H1 (cell line): Measurements from ENCODE around the gene PDZD4. TPM values are rescaled to one million over a fixed set of nuclear protein-coding genes. Genes with fewer than 3 reads are reported as not detected.

ENCODE experiments used
- CTCF ChIA-PET: fragments of 300-600 bp; sonication (Branson Sonifier 250); formaldehyde crosslinking; loops from one replicate; lab custom pipeline; 2021; ENCODE audit not compliant: partially characterized antibody; lab: Charles Lee
- POLR2A ChIA-PET: fragments of 300-600 bp; sonication (Branson Sonifier 250); formaldehyde crosslinking; loops from one replicate; lab custom pipeline; 2021; ENCODE audit warnings: inconsistent platforms; ENCODE audit not compliant: partially characterized antibody; lab: Charles Lee
- DNase-seq, 2 experiments: peaks; one replicate each; pipeline versions ENCODE4 v3.0.0 to v3.0.0-alpha.2; 2010 to 2022; ENCODE audit warnings: low spot score in 2 of 2, low read depth in 1 of 2, mixed read lengths in 1 of 2
- FAIRE-seq: peaks from 2 replicates; lab custom pipeline; 2011; peaks lifted over from hg19 to GRCh38; lab: Jason Lieb, UNC
- H2AFZ ChIP-seq: 2 replicates; pipeline ENCODE4 v1.8.1; 2012; ENCODE audit warnings: low read length, inconsistent platforms
- H2AK5ac ChIP-seq: 2 replicates; pipeline ENCODE4 v1.6.1; 2013; ENCODE audit warnings: low read depth, low read length
- H2BK120ac ChIP-seq: replicated peaks from 2 replicates; pipeline ENCODE3; 2013; ENCODE audit warnings: low read depth, low read length, inconsistent platforms
- H2BK12ac ChIP-seq: 2 replicates; pipeline ENCODE4 v1.6.1; 2013; ENCODE audit warnings: low read depth, low read length
- H2BK15ac ChIP-seq: 2 replicates; pipeline ENCODE4 v1.6.1; 2013; ENCODE audit warnings: low read length
- H2BK20ac ChIP-seq: 2 replicates; pipeline ENCODE4 v1.6.1; 2013; ENCODE audit warnings: low read length
- H2BK5ac ChIP-seq: 2 replicates; pipeline ENCODE4 v1.6.1; 2013; ENCODE audit warnings: low read depth, low read length
- H3K14ac ChIP-seq: 2 replicates; pipeline ENCODE4 v1.6.1; 2013; ENCODE audit warnings: inconsistent platforms; ENCODE audit not compliant: insufficient read length
- H3K18ac ChIP-seq: 2 replicates; pipeline ENCODE4 v1.6.1; 2013; ENCODE audit warnings: low read length; ENCODE audit errors: extremely low read depth
- H3K23ac ChIP-seq: 2 replicates; pipeline ENCODE4 v1.6.1; 2013; ENCODE audit warnings: inconsistent platforms; ENCODE audit not compliant: insufficient read length
- H3K23me2 ChIP-seq: 2 replicates; pipeline ENCODE4 v1.6.1; 2013; ENCODE audit warnings: low read depth, low read length
- H3K27ac ChIP-seq: 2 replicates; pipeline ENCODE4 v1.6.1; 2011; ENCODE audit warnings: low read depth, low read length, inconsistent platforms
- H3K27me3 ChIP-seq, 4 experiments: replicated peaks in 1 of 4; 1 replicate in 1 of 4; 2 replicates in 3 of 4; pipeline versions ENCODE4 v1.6.1 to v1.8.1; 2011 to 2013; ENCODE audit warnings: low read length in 3 of 4, mild to moderate bottlenecking in 3 of 4, inconsistent platforms in 2 of 4, mixed read lengths in 2 of 4, moderate library complexity in 1 of 4; ENCODE audit not compliant: control insufficient read depth in 3 of 4, insufficient read depth in 3 of 4; ENCODE audit errors: extremely low read depth in 1 of 4
- H3K36me3 ChIP-seq, 4 experiments: 2 replicates each; pipeline versions ENCODE4 v1.6.1 to v1.8.1; 2011 to 2013; ENCODE audit warnings: mild to moderate bottlenecking in 4 of 4, low read length in 3 of 4, moderate library complexity in 2 of 4, control low read depth in 1 of 4, inconsistent platforms in 1 of 4; ENCODE audit not compliant: insufficient read depth in 4 of 4, control insufficient read depth in 2 of 4
- H3K4ac ChIP-seq: replicated peaks from 2 replicates; pipeline ENCODE3; 2013; ENCODE audit warnings: low read length, low read depth, mixed read lengths, inconsistent platforms; ENCODE audit not compliant: insufficient read length
- H3K4me1 ChIP-seq, 4 experiments: replicated peaks in 1 of 4; 1 replicate in 1 of 4; 2 replicates in 3 of 4; pipeline versions ENCODE4 v1.6.1 to v1.8.1; 2011 to 2013; ENCODE audit warnings: low read length in 3 of 4, inconsistent platforms in 2 of 4, mixed read lengths in 1 of 4; ENCODE audit not compliant: insufficient read depth in 4 of 4, control insufficient read depth in 3 of 4
- H3K4me2 ChIP-seq, 2 experiments: 2 replicates each; pipeline versions ENCODE4 v1.6.1 to v1.8.1; 2011 to 2013; ENCODE audit warnings: low read depth in 2 of 2, low read length in 2 of 2, control low read depth in 1 of 2, inconsistent platforms in 1 of 2, mild to moderate bottlenecking in 1 of 2; ENCODE audit not compliant: insufficient read depth in 1 of 2
- H3K4me3 ChIP-seq, 4 experiments: fragments of 200-600, 300-600 bp in 1 of 4; sonication (generic), shearing (Covaris generic), sonication (Bioruptor Twin) in 1 of 4; 2 replicates each; pipeline versions ENCODE4 v1.5.1 to v1.8.1; 2011 to 2016; ENCODE audit warnings: low read length in 4 of 4, low read depth in 3 of 4, control low read depth in 2 of 4, inconsistent platforms in 2 of 4, mild to moderate bottlenecking in 2 of 4, mixed read lengths in 1 of 4, moderate library complexity in 1 of 4; ENCODE audit not compliant: insufficient read depth in 2 of 4; ENCODE audit errors: extremely low read depth in 1 of 4
- H3K56ac ChIP-seq: replicated peaks from 2 replicates; pipeline ENCODE3; 2013; ENCODE audit warnings: low read depth, mild to moderate bottlenecking, mixed read lengths, low read length, inconsistent platforms; ENCODE audit not compliant: insufficient read length
- H3K79me1 ChIP-seq: 2 replicates; pipeline ENCODE4 v1.6.1; 2013; ENCODE audit warnings: low read depth, low read length, control low read depth
- H3K79me2 ChIP-seq, 2 experiments: 2 replicates each; pipeline versions ENCODE4 v1.6.1 to v1.8.1; 2012 to 2013; ENCODE audit warnings: low read length in 2 of 2, mild to moderate bottlenecking in 2 of 2, inconsistent platforms in 1 of 2; ENCODE audit not compliant: insufficient read depth in 2 of 2, control insufficient read depth in 1 of 2
- H3K9ac ChIP-seq, 4 experiments: replicated peaks in 1 of 4; 1 replicate in 1 of 4; 2 replicates in 3 of 4; pipeline versions ENCODE4 v1.6.1 to v1.8.1; 2011 to 2013; ENCODE audit warnings: low read depth in 3 of 4, low read length in 3 of 4, control low read depth in 2 of 4, mild to moderate bottlenecking in 2 of 4, moderate library complexity in 2 of 4, inconsistent platforms in 1 of 4; ENCODE audit errors: extremely low read depth in 1 of 4
- H3K9me3 ChIP-seq, 2 experiments: 2 replicates each; pipeline versions ENCODE4 v1.6.1 to v1.8.1; 2012 to 2013; ENCODE audit warnings: mild to moderate bottlenecking in 2 of 2, moderate library complexity in 2 of 2, control low read depth in 1 of 2, inconsistent platforms in 1 of 2, low read depth in 1 of 2, low read length in 1 of 2, mixed read lengths in 1 of 2; ENCODE audit not compliant: insufficient read depth in 2 of 2
- H4K20me1 ChIP-seq, 2 experiments: replicated peaks in 1 of 2; 2 replicates each; pipeline versions ENCODE3 to v1.8.1; 2011 to 2013; ENCODE audit warnings: inconsistent platforms in 2 of 2, low read length in 2 of 2, mild to moderate bottlenecking in 1 of 2; ENCODE audit not compliant: insufficient read depth in 2 of 2, control insufficient read depth in 1 of 2
- H4K5ac ChIP-seq: 2 replicates; pipeline ENCODE4 v1.6.1; 2013; ENCODE audit warnings: low read length, low read depth, mixed read lengths, inconsistent platforms; ENCODE audit not compliant: insufficient read length
- H4K8ac ChIP-seq: 2 replicates; pipeline ENCODE4 v1.8.0; 2013; ENCODE audit warnings: mild to moderate bottlenecking, moderate library complexity, low read length, inconsistent platforms; ENCODE audit not compliant: insufficient read depth; ENCODE audit errors: extremely low read depth
- H4K91ac ChIP-seq: replicated peaks from 2 replicates; pipeline ENCODE3; 2013; ENCODE audit warnings: low read length, mixed read lengths, inconsistent platforms; ENCODE audit not compliant: insufficient read length
- ATF3 ChIP-seq: IDR thresholded peaks from 2 replicates; pipeline ENCODE4 v1.6.1; 2011; ENCODE audit warnings: low read depth, mild to moderate bottlenecking, low read length; ENCODE audit not compliant: insufficient read depth
- BCL11A ChIP-seq, 2 experiments: IDR thresholded peaks; one replicate each; pipeline ENCODE4 v1.6.1; 2011; ENCODE audit warnings: low read depth in 2 of 2, low read length in 2 of 2, mild to moderate bottlenecking in 2 of 2
- CTBP2 ChIP-seq: IDR thresholded peaks from 2 replicates; pipeline ENCODE4 v1.7.0; 2011; ENCODE audit warnings: borderline replicate concordance, mild to moderate bottlenecking, moderate library complexity, mixed read lengths, low read length; ENCODE audit not compliant: insufficient read depth, insufficient read length
- EP300 ChIP-seq, 2 experiments: IDR thresholded peaks; 1 replicate in 1 of 2; 2 replicates in 1 of 2; pipeline ENCODE4 v1.6.1; 2011 to 2012; ENCODE audit warnings: low read depth in 2 of 2, low read length in 2 of 2, mild to moderate bottlenecking in 2 of 2, borderline replicate concordance in 1 of 2, inconsistent platforms in 1 of 2, moderate library complexity in 1 of 2
- GTF2F1 ChIP-seq: IDR thresholded peaks from 2 replicates; pipeline ENCODE4 v1.6.1; 2012; ENCODE audit warnings: low read depth, low read length, improper control_type of control experiment, borderline replicate concordance
- HDAC2 ChIP-seq, 2 experiments: fragments of 300-600 bp in 1 of 2; sonication (generic) in 1 of 2; IDR thresholded peaks; 2 replicates each; pipeline ENCODE4 v1.6.1; 2011 to 2012; ENCODE audit warnings: low read depth in 2 of 2, low read length in 2 of 2, mild to moderate bottlenecking in 2 of 2, moderate library complexity in 2 of 2, borderline replicate concordance in 1 of 2, inconsistent platforms in 1 of 2
- POLR2AphosphoS5 ChIP-seq: IDR thresholded peaks from 2 replicates; pipeline ENCODE4 v1.6.1; 2011; ENCODE audit warnings: low read depth, low read length
- POU5F1 ChIP-seq: IDR thresholded peaks from 2 replicates; pipeline ENCODE4 v1.6.1; 2011; ENCODE audit warnings: low read depth, mild to moderate bottlenecking, low read length, moderate library complexity
- RAD21 ChIP-seq, 2 experiments: IDR thresholded peaks in 1 of 2; conservative IDR thresholded peaks in 1 of 2; 2 replicates each; pipeline ENCODE4 v1.6.1; 2011; ENCODE audit warnings: low read depth in 2 of 2, low read length in 2 of 2, improper control_type of control experiment in 1 of 2, inconsistent platforms in 1 of 2, mild to moderate bottlenecking in 1 of 2, moderate library complexity in 1 of 2
- SP2 ChIP-seq: IDR thresholded peaks from 2 replicates; pipeline ENCODE4 v1.6.1; 2012; ENCODE audit warnings: mild to moderate bottlenecking, low read length, inconsistent platforms
- WGBS, 2 experiments: shearing (Covaris generic) in 1 of 2; methylation state at CpG; one replicate each; pipeline versions ENCODE4 v1.1.6 to v1.1.7; 2013 to 2015; ENCODE audit warnings: low lambda C conversion rate in 2 of 2, mixed read lengths in 2 of 2, inconsistent platforms in 1 of 2, low coverage in 1 of 2, missing lambda C conversion rate in 1 of 2; ENCODE audit not compliant: insufficient replicate concordance in 2 of 2, insufficient coverage in 1 of 2, insufficient read length in 1 of 2; ENCODE audit errors: extremely low coverage in 1 of 2, missing lambda C conversion rate in 1 of 2; 5-methylcytosine and 5-hydroxymethylcytosine counted together
- polyA plus RNA-seq, 7 experiments: library from polyadenylated mRNA; depleted of rRNA in 3 of 7; stranded (reverse) in 5 of 7; unstranded in 2 of 7; fragments of >200 nt in 5 of 7; fragments of 200-250 nt in 2 of 7; gene quantifications; 1 replicate in 5 of 7; 2 replicates in 1 of 7; 4 replicates in 1 of 7; pipeline versions ENCODE4 v1.2.1 to v1.2.3, GENCODE V29; 2011 to 2013; ENCODE audit warnings: missing spikeins in 2 of 7, mixed read lengths in 2 of 7
- total RNA-seq: library from RNA; stranded (reverse); fragmentation: NEBNext Ultra II Directional; extraction: Animal tissue kit (Norgen Biotek cat#: 25700); gene quantifications from 2 replicates; pipeline ENCODE4 v1.2.1, GENCODE V29; 2021

Gene PDZD4
- total and polyA plus RNA-seq, 2 of the 8 experiments (the other 6 are each of a cell fraction or from before 2014, with no cell fraction given) = 45.8 to 169 TPM

- H3K4me1 ChIP-seq = peaks cover 0 to 8% (median 4%) of the 10 kb centered on the region in 4 experiments; a peak in 5 of 7 replicates
- TF ChIP-seq ATF3 (no peak), POU5F1 (no peak), GTF2F1 (no peak), SP2 (no peak), CTBP2 (no peak), EP300 (IDR thresholded peaks at IDR 0.05; ENCODE audit: borderline replicate concordance in 1 of 2, low read depth in 2 of 2, low read length in 2 of 2) (no peak), BCL11A (IDR thresholded peaks at IDR 0.05; ENCODE audit: low read depth in 2 of 2, low read length in 2 of 2) (no peak), POLR2AphosphoS5 (no peak), RAD21 (IDR thresholded peaks at IDR 0.05 in 1 of 2, conservative IDR thresholded peaks at IDR 0.05 in 1 of 2; ENCODE audit: low read depth in 2 of 2, low read length in 2 of 2) (no peak), HDAC2 (IDR thresholded peaks at IDR 0.05; ENCODE audit: borderline replicate concordance in 1 of 2, low read depth in 2 of 2, low read length in 2 of 2) (no peak)
- H3K56ac ChIP-seq = no peak overlapping the region
- no peak overlapping the region for H3K4me3 ChIP-seq
- H4K20me1 ChIP-seq = no peaks in the 10 kb centered on the region
- H4K5ac ChIP-seq = no peak overlapping the region
- no peak for DNase-seq
- no peaks in the 10 kb centered on the region for H3K36me3 ChIP-seq
- no peak overlapping the region for H4K8ac ChIP-seq
- no peak overlapping the region for H2BK20ac ChIP-seq
- no peaks in the 10 kb centered on the region for H3K79me2 ChIP-seq
- no peak overlapping the region for H2AFZ ChIP-seq
- FAIRE-seq = no peak
- H2BK12ac ChIP-seq = no peak overlapping the region
- H3K23me2 ChIP-seq = no peaks in the 10 kb centered on the region
- no peak overlapping the region for H3K4me2 ChIP-seq
- POLR2A ChIA-PET = no interaction called here
- H2AK5ac ChIP-seq = no peak overlapping the region
- H4K91ac ChIP-seq = no peak overlapping the region
- no peak overlapping the region for H2BK5ac ChIP-seq
- no peak overlapping the region for H3K4ac ChIP-seq
- no peak overlapping the region for H3K18ac ChIP-seq
- H3K23ac ChIP-seq = no peak overlapping the region
- CTCF ChIA-PET = interaction anchor here (1.0 to 3.7 kb wide), 3 partner anchors 18 to 185 kb away, joined by 3 to 16 read pairs (median 10); partner anchors contain the start of gene SRPK3
- no peaks in the 10 kb centered on the region for H3K79me1 ChIP-seq
- no peak overlapping the region for H3K14ac ChIP-seq
- H3K27me3 ChIP-seq = no peaks in the 10 kb centered on the region
- H3K9ac ChIP-seq = no peak overlapping the region
- H3K27ac ChIP-seq = no peak overlapping the region
- no peaks in the 10 kb centered on the region for H3K9me3 ChIP-seq
- H2BK15ac ChIP-seq = no peak overlapping the region
- 96% methylated on average over 14 of the region's 15 CpGs; no CpG with 5 or more reads in 1 of the 2 experiments for WGBS, 2 experiments
- no peak overlapping the region for H2BK120ac ChIP-seq
Measured at GRCh38 chrX:153761863-153762262, 68.5 kb downstream of the PDZD4 start.
